Astrocyte (in vitro differentiated cells and primary cell): ENCODE measurements around the gene MAN1A1. TPM values are rescaled to one million over a fixed set of nuclear protein-coding genes. Genes with fewer than 3 reads are reported as not detected.

Source experiments
- DNase-seq: peaks from one replicate; pipeline ENCODE4 v3.0.0-alpha.2; 2010; ENCODE audit warnings: low read depth
- FAIRE-seq: peaks from 2 replicates; lab custom pipeline; 2011; peaks lifted over from hg19 to GRCh38; lab: Jason Lieb, UNC
- H2AFZ ChIP-seq: 2 replicates; pipeline ENCODE4 v1.6.0; 2012; ENCODE audit warnings: low read depth, low read length, inconsistent platforms
- H3K27ac ChIP-seq: 2 replicates; pipeline ENCODE4 v1.5.1; 2011; ENCODE audit warnings: low read depth, low read length, inconsistent platforms
- H3K27me3 ChIP-seq: 2 replicates; pipeline ENCODE4 v1.6.0; 2011; ENCODE audit warnings: low read length, inconsistent platforms; ENCODE audit not compliant: insufficient read depth
- H3K36me3 ChIP-seq: 2 replicates; pipeline ENCODE4 v1.5.1; 2011; ENCODE audit warnings: low read length, inconsistent platforms; ENCODE audit not compliant: insufficient read depth
- H3K4me1 ChIP-seq: 2 replicates; pipeline ENCODE4 v1.5.1; 2011; ENCODE audit warnings: low read length, inconsistent platforms; ENCODE audit not compliant: insufficient read depth
- H3K4me2 ChIP-seq: 2 replicates; pipeline ENCODE4 v1.6.0; 2012; ENCODE audit warnings: low read length, inconsistent platforms
- H3K4me3 ChIP-seq: 2 replicates; pipeline ENCODE4 v1.5.1; 2011; ENCODE audit warnings: low read depth, mild to moderate bottlenecking, low read length, inconsistent platforms; ENCODE audit not compliant: insufficient read depth
- H3K79me2 ChIP-seq: 2 replicates; pipeline ENCODE4 v1.6.0; 2012; ENCODE audit warnings: mild to moderate bottlenecking, low read length, inconsistent platforms; ENCODE audit not compliant: insufficient read depth
- H3K9ac ChIP-seq: 2 replicates; pipeline ENCODE4 v1.6.0; 2012; ENCODE audit warnings: mild to moderate bottlenecking, low read length, inconsistent platforms
- H3K9me3 ChIP-seq: 2 replicates; pipeline ENCODE4 v1.5.1; 2012; ENCODE audit warnings: low read depth, mild to moderate bottlenecking, low read length, inconsistent platforms; ENCODE audit not compliant: insufficient read depth
- H4K20me1 ChIP-seq: 2 replicates; pipeline ENCODE4 v1.6.0; 2012; ENCODE audit warnings: low read length, inconsistent platforms; ENCODE audit not compliant: insufficient read depth
- H3K27ac Mint-ChIP-seq: one replicate; pipeline ENCODE4 v1.8.0; 2021; ENCODE audit warnings: mild to moderate bottlenecking, mixed read lengths; ENCODE audit not compliant: unreplicated experiment
- H3K27me3 Mint-ChIP-seq: one replicate; pipeline ENCODE4 v1.8.0; 2021; ENCODE audit warnings: low read depth, mixed read lengths; ENCODE audit not compliant: unreplicated experiment
- H3K36me3 Mint-ChIP-seq: one replicate; pipeline ENCODE4 v1.8.0; 2021; ENCODE audit warnings: low read depth, mixed read lengths; ENCODE audit not compliant: unreplicated experiment
- H3K4me1 Mint-ChIP-seq: one replicate; pipeline ENCODE4 v1.8.0; 2021; ENCODE audit warnings: low read depth, mixed read lengths; ENCODE audit not compliant: unreplicated experiment
- H3K4me3 Mint-ChIP-seq: one replicate; pipeline ENCODE4 v1.8.0; 2021; ENCODE audit warnings: mild to moderate bottlenecking, moderate library complexity, mixed read lengths; ENCODE audit not compliant: unreplicated experiment
- H3K9me3 Mint-ChIP-seq: one replicate; pipeline ENCODE4 v1.8.0; 2021; ENCODE audit warnings: mild to moderate bottlenecking, mixed read lengths; ENCODE audit not compliant: unreplicated experiment
- CTCF ChIP-seq: IDR thresholded peaks from 2 replicates; pipeline ENCODE4 v1.5.1; 2011; ENCODE audit warnings: low read depth, mild to moderate bottlenecking, inconsistent platforms, low read length, moderate library complexity; ENCODE audit not compliant: insufficient read depth
- EZH2 ChIP-seq: IDR thresholded peaks from 2 replicates; pipeline ENCODE4 v1.6.1; 2012; ENCODE audit warnings: mild to moderate bottlenecking, low read length, inconsistent platforms; ENCODE audit not compliant: insufficient read depth
- total RNA-seq: library from RNA; stranded (reverse); gene quantifications from 2 replicates; pipeline ENCODE4 v1.2.1, GENCODE V29; 2021

MAN1A1 gene
- total RNA-seq, 1 donor from 2014 or later, result 11.7 TPM

GRCh38 chr6:119343167-119343566, 6.4 kb downstream of the MAN1A1 start:
- H3K4me1 ChIP-seq, result peaks cover 8% of the 10 kb centered on the region
- Mint-ChIP-seq H3K36me3 (peaks cover 4% of the 10 kb centered on the region), H3K27ac (no peak overlapping the region), H3K4me3 (no peak overlapping the region), H3K4me1 (no peaks in the 10 kb centered on the region), H3K9me3 (no peaks in the 10 kb centered on the region), H3K27me3 (no peaks in the 10 kb centered on the region)
- peaks cover 14% of the 10 kb centered on the region for H4K20me1 ChIP-seq
- H2AFZ ChIP-seq, result no peak overlapping the region
- H3K36me3 ChIP-seq, result no peaks in the 10 kb centered on the region
- peaks cover 7% of the 10 kb centered on the region for H3K79me2 ChIP-seq
- H3K4me2 ChIP-seq, result no peak overlapping the region
- no peak overlapping the region for H3K27ac ChIP-seq
- no peaks in the 10 kb centered on the region for H3K27me3 ChIP-seq
- H3K9ac ChIP-seq, result no peak overlapping the region
- FAIRE-seq (no peak), DNase-seq (no peak)
- H3K4me3 ChIP-seq, result no peak overlapping the region
- H3K9me3 ChIP-seq, result no peaks in the 10 kb centered on the region
- TF ChIP-seq EZH2, result no peak
- TF ChIP-seq CTCF, result no peak

GRCh38 chr6:119342430-119342829, 7.1 kb downstream of the MAN1A1 start:
- Histone ChIP-seq H3K4me2 (no peak overlapping the region), H3K4me1 (peaks cover under 1% of the 10 kb centered on the region), H3K9ac (no peak overlapping the region), H3K36me3 (no peaks in the 10 kb centered on the region), H3K27ac (no peak overlapping the region), H4K20me1 (peaks cover 11% of the 10 kb centered on the region), H3K27me3 (no peaks in the 10 kb centered on the region), H3K9me3 (no peaks in the 10 kb centered on the region), H3K79me2 (peaks cover 3% of the 10 kb centered on the region), H2AFZ (no peak overlapping the region), H3K4me3 (no peak overlapping the region)
- TF ChIP-seq CTCF, result no peak
- Mint-ChIP-seq H3K4me3 (no peak overlapping the region), H3K27me3 (no peaks in the 10 kb centered on the region), H3K4me1 (no peaks in the 10 kb centered on the region), H3K27ac (no peak overlapping the region), H3K9me3 (no peaks in the 10 kb centered on the region), H3K36me3 (peaks cover 4% of the 10 kb centered on the region)
- no peak for FAIRE-seq
- no peak for DNase-seq

GRCh38 chr6:119340796-119341487, 8.6 kb downstream of the MAN1A1 start:
- no peak overlapping the region for H2AFZ ChIP-seq
- H3K4me2 ChIP-seq, result no peak overlapping the region
- no peak overlapping the region for H3K27ac ChIP-seq
- no peaks in the 10 kb centered on the region for H3K36me3 ChIP-seq
- no peaks in the 10 kb centered on the region for H3K27me3 ChIP-seq
- H3K4me3 ChIP-seq, result no peak overlapping the region
- H4K20me1 ChIP-seq, result peaks cover 6% of the 10 kb centered on the region
- FAIRE-seq (no peak), DNase-seq (no peak)
- no peaks in the 10 kb centered on the region for H3K27me3 Mint-ChIP-seq
- TF ChIP-seq EZH2 (no peak), CTCF (no peak)
- no peak overlapping the region for H3K27ac Mint-ChIP-seq
- H3K4me1 ChIP-seq, result no peaks in the 10 kb centered on the region
- no peak overlapping the region for H3K9ac ChIP-seq
- H3K4me3 Mint-ChIP-seq, result no peak overlapping the region
- H3K9me3 Mint-ChIP-seq, result no peaks in the 10 kb centered on the region
- H3K36me3 Mint-ChIP-seq, result peaks cover 4% of the 10 kb centered on the region
- H3K4me1 Mint-ChIP-seq, result no peaks in the 10 kb centered on the region
- no peaks in the 10 kb centered on the region for H3K9me3 ChIP-seq
- H3K79me2 ChIP-seq, result no peaks in the 10 kb centered on the region
